Cardiac muscle cell (in vitro differentiated cells and primary cell): ENCODE data around the gene SAP30BP. TPM values are rescaled to one million over a fixed set of nuclear protein-coding genes. Genes with fewer than 3 reads are reported as not detected.

Source experiments
- DNase-seq, 2 donors: peaks; one replicate each; pipeline versions ENCODE4 v3.0.0 to v3.0.0-alpha.2; 2010 to 2017; ENCODE audit warnings: low read depth in 1 of 2, low spot score in 1 of 2
- H3K27ac ChIP-seq: fragments of 200-600 bp; sonication (generic); 2 replicates; pipeline ENCODE4 v1.5.1; 2016
- H3K27me3 ChIP-seq: fragments of 200-600 bp; sonication (generic); 2 replicates; pipeline ENCODE4 v1.6.0; 2016; ENCODE audit warnings: control low read depth
- H3K36me3 ChIP-seq: fragments of 200-600 bp; sonication (generic); 2 replicates; pipeline ENCODE4 v1.5.1; 2016; ENCODE audit warnings: control low read depth
- H3K4me1 ChIP-seq: fragments of 200-600 bp; sonication (generic); 2 replicates; pipeline ENCODE4 v1.8.1; 2017; ENCODE audit warnings: low read depth, mild to moderate bottlenecking, mixed run types
- H3K4me3 ChIP-seq: fragments of 200-600 bp; sonication (generic); 2 replicates; pipeline ENCODE4 v1.5.1; 2016; ENCODE audit warnings: mild to moderate bottlenecking
- H3K9me3 ChIP-seq: fragments of 200-600 bp; sonication (generic); 2 replicates; pipeline ENCODE4 v1.5.1; 2017; ENCODE audit warnings: low read depth, mild to moderate bottlenecking, control low read depth
- CTCF ChIP-seq: IDR thresholded peaks from 2 replicates; pipeline ENCODE4 v1.5.1; 2012; ENCODE audit warnings: low read depth, mild to moderate bottlenecking, low read length
- polyA plus RNA-seq: library from polyadenylated mRNA; unstranded; fragments of >200 nt; fragmentation: Nextera tagmentation; extraction: Ambion mirVana; gene quantifications from 2 replicates; pipeline ENCODE4 v1.2.1, GENCODE V29; 2016
- total RNA-seq: library from RNA; depleted of rRNA; stranded (reverse); fragments of >200 nt; gene quantifications from 2 replicates; pipeline ENCODE4 v1.2.3, GENCODE V29; 2016

Gene SAP30BP
- total and polyA plus RNA-seq, 2 experiments from 2014 or later: 50.8 to 106 TPM

DNA sequence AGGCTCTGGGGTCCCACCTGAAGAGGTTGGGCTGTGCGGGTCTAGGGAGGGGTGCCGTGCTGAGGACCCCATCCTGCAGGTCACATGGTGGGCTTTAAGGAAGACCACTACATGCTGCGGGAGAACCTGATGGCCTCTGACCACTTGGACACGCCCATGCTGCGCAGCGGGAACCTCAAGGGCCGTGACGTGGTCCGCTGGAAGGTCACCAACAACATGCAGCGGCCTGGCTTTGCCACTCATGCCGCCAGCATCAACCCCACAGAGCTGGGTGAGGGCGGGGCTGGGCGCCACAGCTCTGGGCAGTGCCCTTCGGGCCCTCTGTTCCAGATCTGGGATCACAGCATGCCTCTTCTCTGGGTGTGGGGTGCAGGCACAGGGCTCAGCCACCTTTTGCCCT is 72.7 kb downstream of the SAP30BP start:
- Histone ChIP-seq H3K4me3 (no peak overlapping the region), H3K36me3 (no peaks in the 10 kb centered on the region), H3K4me1 (no peaks in the 10 kb centered on the region), H3K27me3 (no peaks in the 10 kb centered on the region), H3K9me3 (no peaks in the 10 kb centered on the region), H3K27ac (no peak overlapping the region)
- no peak for TF ChIP-seq CTCF
- DNase-seq: no peak

GRCh38 chr17:75740215-75740614 is 73.1 kb downstream of the SAP30BP start:
- H3K27ac ChIP-seq: no peak overlapping the region
- no peaks in the 10 kb centered on the region for H3K27me3 ChIP-seq
- DNase-seq: no peak

DNA sequence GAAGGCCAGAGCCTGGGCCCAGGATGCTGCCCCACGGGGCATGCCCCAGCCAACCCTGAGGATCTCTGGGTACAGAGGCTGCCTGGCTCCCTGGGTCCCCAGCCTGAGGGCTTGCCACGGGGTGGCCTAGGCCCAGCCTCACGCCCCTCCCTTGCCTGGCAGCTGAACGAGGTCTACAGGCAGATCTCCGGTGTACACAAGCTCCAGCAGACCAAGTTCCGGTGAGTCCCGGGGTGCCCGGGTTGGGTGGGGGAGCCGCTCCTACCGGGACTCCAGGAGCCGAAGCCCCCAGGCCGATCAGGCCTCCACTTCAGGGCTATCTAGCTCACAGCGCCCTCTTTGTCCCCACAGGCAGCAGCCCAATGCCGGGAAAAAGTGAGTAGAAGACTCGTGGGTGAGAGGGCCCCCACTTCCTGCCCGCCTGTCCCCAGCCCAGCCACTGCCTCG is 73.5 kb downstream of the SAP30BP start:
- Histone ChIP-seq H3K27me3 (no peaks in the 10 kb centered on the region), H3K36me3 (no peaks in the 10 kb centered on the region), H3K4me3 (no peak overlapping the region), H3K4me1 (no peaks in the 10 kb centered on the region), H3K9me3 (no peaks in the 10 kb centered on the region), H3K27ac (no peak overlapping the region)
- no peak for DNase-seq
- TF ChIP-seq CTCF: no peak

More at GRCh38 chr17:75740215-75740614, 73.1 kb downstream of the SAP30BP start:
- H3K36me3 ChIP-seq: no peaks in the 10 kb centered on the region
- TF ChIP-seq CTCF: no peak
- H3K9me3 ChIP-seq: no peaks in the 10 kb centered on the region
- H3K4me3 ChIP-seq: no peak overlapping the region
- no peaks in the 10 kb centered on the region for H3K4me1 ChIP-seq

- no peak for TF ChIP-seq CTCF
- no peak for DNase-seq
- Histone ChIP-seq H3K36me3 (no peaks in the 10 kb centered on the region), H3K4me1 (no peaks in the 10 kb centered on the region), H3K4me3 (no peak overlapping the region), H3K9me3 (no peaks in the 10 kb centered on the region), H3K27ac (no peak overlapping the region), H3K27me3 (no peaks in the 10 kb centered on the region)
Observed at GRCh38 chr17:75742337-75742736, 75.2 kb downstream of the SAP30BP start.

DNA sequence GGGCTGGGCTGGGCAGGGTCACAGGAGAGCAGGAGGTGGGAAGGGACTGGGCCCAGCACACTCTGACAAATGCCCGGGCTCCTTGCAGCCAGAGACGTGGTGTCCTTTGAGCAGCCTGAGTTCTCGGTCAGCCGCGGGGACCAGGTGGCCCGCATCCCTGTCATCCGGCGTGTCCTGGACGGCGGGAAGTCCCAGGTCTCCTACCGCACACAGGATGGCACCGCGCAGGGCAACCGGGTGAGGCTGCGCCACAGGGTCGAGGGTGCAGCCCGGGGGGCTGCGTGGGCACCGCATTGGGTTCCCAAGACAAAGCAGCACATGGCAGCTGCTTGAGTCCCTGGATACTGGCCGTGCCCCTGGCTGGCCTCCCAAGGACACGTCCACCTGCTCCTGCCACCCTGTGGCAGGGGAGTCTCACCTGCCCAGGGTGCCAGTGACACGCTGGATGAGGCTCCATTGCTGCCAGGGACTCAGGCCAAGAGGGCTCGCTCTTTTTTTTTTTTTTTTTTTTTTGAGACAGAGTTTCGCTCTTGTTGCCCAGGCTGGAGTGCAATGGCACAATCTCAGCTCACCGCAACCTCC is 76.6 kb downstream of the SAP30BP start:
- no peaks in the 10 kb centered on the region for H3K36me3 ChIP-seq
- no peak for TF ChIP-seq CTCF
- no peaks in the 10 kb centered on the region for H3K4me1 ChIP-seq
- no peak overlapping the region for H3K4me3 ChIP-seq
- H3K27ac ChIP-seq: no peak overlapping the region
- no peak for DNase-seq
- H3K27me3 ChIP-seq: no peaks in the 10 kb centered on the region
- H3K9me3 ChIP-seq: no peaks in the 10 kb centered on the region
